Loucy (cell line): Measurements from ENCODE around the gene LAMA5.

Experiments
- H2AFZ ChIP-seq: fragments of 200-600 bp; sonication (generic); 2 replicates; pipeline ENCODE4 v1.6.0; 2016; ENCODE audit warnings: antibody characterized with exemption, mild to moderate bottlenecking, low read length, moderate library complexity
- H3F3A ChIP-seq: fragments of 200-600 bp; 2 replicates; pipeline ENCODE4 v1.6.0; 2016; ENCODE audit warnings: antibody characterized with exemption, low read depth, mild to moderate bottlenecking
- H3K27me3 ChIP-seq: fragments of 200-600 bp; sonication (generic); 2 replicates; pipeline ENCODE4 v1.6.1; 2014; ENCODE audit warnings: low read length, mild to moderate bottlenecking; ENCODE audit not compliant: insufficient read depth, poor library complexity, severe bottlenecking
- H3K36me3 ChIP-seq: fragments of 200-600 bp; sonication (generic); 2 replicates; pipeline ENCODE4 v1.6.1; 2016; ENCODE audit warnings: low read length; ENCODE audit not compliant: insufficient read depth
- H3K4me1 ChIP-seq: fragments of 200-600 bp; sonication (generic); 2 replicates; pipeline ENCODE4 v1.5.1; 2014; ENCODE audit warnings: low read length, mild to moderate bottlenecking; ENCODE audit not compliant: insufficient read depth, poor library complexity, severe bottlenecking
- H3K4me2 ChIP-seq: fragments of 200-600 bp; sonication (generic); 2 replicates; pipeline ENCODE4 v1.6.0; 2014; ENCODE audit warnings: antibody characterized with exemption, low read length, low read depth, mild to moderate bottlenecking; ENCODE audit not compliant: poor library complexity, severe bottlenecking
- H3K4me3 ChIP-seq: fragments of 200-600 bp; sonication (generic); 2 replicates; pipeline ENCODE4 v1.5.1; 2014; ENCODE audit warnings: low read length, mild to moderate bottlenecking, mixed read lengths; ENCODE audit not compliant: poor library complexity, severe bottlenecking
- H3K79me2 ChIP-seq: fragments of 200-600 bp; sonication (generic); 2 replicates; pipeline ENCODE4 v1.6.1; 2014; ENCODE audit warnings: low read length; ENCODE audit not compliant: insufficient read depth
- H3K9ac ChIP-seq: fragments of 200-600 bp; sonication (generic); 2 replicates; pipeline ENCODE4 v1.6.0; 2014; ENCODE audit warnings: mild to moderate bottlenecking, low read depth, low read length, moderate library complexity; ENCODE audit not compliant: poor library complexity, severe bottlenecking
- H3K9me2 ChIP-seq: fragments of 200-600 bp; sonication (generic); replicated peaks from 2 replicates; pipeline ENCODE4 v1.6.1; 2016; ENCODE audit warnings: low read depth, low read length, mixed read lengths
- H3K9me3 ChIP-seq: fragments of 200-600 bp; sonication (generic); 2 replicates; pipeline ENCODE4 v1.6.1; 2014; ENCODE audit warnings: mild to moderate bottlenecking, antibody characterized with exemption, low read length, low read depth; ENCODE audit not compliant: insufficient read depth
- H4K20me1 ChIP-seq: fragments of 200-600 bp; sonication (generic); 2 replicates; pipeline ENCODE4 v1.6.0; 2014; ENCODE audit warnings: antibody characterized with exemption, low read length, mild to moderate bottlenecking; ENCODE audit not compliant: insufficient read depth, poor library complexity, severe bottlenecking
- EZH2phosphoT487 ChIP-seq: fragments of 200-600 bp; IDR thresholded peaks from 2 replicates; pipeline ENCODE4 v1.6.1; 2018; ENCODE audit warnings: antibody characterized with exemption, mild to moderate bottlenecking, moderate library complexity, borderline replicate concordance
- TF ChIP-seq, protein P1 (sequence below): fragments of 200-600 bp; sonication (generic); conservative IDR thresholded peaks from 2 replicates; pipeline ENCODE4 v1.5.1; 2014; ENCODE audit warnings: mild to moderate bottlenecking, antibody characterized with exemption, low read length

The LAMA5 gene

DNA sequence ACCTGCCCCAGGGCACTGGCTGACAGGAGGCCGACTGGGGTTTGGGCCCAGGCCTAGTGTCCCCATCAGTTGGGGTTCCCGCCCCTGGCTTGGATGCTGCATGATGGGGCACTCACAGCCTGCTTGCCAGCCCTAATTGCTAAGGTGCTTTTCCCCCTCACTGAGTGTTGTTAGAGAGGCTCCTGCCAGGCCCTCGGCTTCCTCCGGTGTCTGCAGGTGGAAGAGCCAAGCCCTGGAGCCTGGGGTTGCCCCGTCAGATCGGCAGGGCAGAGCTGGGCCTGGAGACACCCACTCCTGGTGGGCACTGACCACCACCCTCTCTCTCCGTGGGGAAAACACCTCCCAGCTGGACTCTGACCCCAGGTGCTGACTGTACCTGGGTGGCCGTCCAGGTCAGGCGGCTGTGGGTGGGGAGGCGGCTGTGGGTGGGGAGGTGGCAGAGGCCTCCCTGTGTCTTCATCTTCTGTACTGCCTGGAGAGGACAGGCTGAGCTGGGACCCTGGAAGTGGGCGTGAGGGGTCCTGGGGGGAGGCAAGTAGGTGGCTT, 46.0 kb upstream of the LAMA5 start:
- H3K9me3 ChIP-seq: no peaks in the 10 kb centered on the region
- no peaks in the 10 kb centered on the region for H3K27me3 ChIP-seq

DNA sequence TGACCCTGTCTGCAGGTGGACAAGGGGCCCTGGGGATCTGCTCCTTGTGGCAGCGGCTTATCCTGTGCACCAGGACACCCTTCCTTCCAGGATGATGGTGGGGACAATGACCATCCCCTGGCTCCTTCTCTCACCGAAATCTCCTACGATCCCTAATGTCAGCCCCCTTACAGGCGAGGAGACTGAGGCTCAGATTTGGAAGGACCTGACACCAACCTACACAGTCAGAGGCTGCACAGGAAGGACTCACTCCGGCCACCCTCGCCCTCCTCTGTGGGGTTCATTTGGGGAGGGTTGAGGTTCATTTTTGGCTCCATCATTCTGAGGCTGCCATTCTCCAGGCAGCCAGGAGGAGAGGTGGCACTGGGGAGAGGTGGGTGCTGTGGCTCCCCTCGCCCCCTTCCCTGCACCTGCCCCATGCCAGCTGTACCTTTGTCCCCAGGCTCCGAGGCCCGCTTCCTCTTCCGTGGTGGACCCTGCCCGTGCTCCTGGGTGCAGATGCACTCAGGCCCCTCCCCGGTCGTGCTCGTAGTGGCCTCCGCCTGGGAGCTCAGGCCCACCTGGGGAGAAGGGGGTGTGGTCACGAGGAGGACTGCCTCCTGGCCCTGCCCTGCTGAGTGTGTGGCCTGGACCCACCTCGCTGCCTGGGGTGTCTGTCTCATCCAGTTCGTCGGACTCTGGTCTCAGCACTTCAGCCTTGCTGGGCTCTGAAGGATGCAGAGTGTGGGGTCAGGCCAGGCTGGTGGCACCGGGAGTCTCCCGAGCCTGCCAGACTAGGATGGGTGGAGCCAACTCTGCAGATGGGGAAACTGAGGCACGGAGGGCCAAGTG, 45.3 kb upstream of the LAMA5 start:
- H3K4me1 ChIP-seq: peaks cover 20% of the 10 kb centered on the region
- H3K36me3 ChIP-seq: no peaks in the 10 kb centered on the region
- H3K9me2 ChIP-seq: no peaks in the 10 kb centered on the region
- no peak overlapping the region for H3K9ac ChIP-seq
- no peaks in the 10 kb centered on the region for H3F3A ChIP-seq
- no peak overlapping the region for H3K4me2 ChIP-seq
- H3K79me2 ChIP-seq: no peaks in the 10 kb centered on the region
- H3K9me3 ChIP-seq: no peaks in the 10 kb centered on the region
- no peaks in the 10 kb centered on the region for H4K20me1 ChIP-seq
- TF ChIP-seq EZH2phosphoT487: no peak
- TF ChIP-seq, protein P1, sequence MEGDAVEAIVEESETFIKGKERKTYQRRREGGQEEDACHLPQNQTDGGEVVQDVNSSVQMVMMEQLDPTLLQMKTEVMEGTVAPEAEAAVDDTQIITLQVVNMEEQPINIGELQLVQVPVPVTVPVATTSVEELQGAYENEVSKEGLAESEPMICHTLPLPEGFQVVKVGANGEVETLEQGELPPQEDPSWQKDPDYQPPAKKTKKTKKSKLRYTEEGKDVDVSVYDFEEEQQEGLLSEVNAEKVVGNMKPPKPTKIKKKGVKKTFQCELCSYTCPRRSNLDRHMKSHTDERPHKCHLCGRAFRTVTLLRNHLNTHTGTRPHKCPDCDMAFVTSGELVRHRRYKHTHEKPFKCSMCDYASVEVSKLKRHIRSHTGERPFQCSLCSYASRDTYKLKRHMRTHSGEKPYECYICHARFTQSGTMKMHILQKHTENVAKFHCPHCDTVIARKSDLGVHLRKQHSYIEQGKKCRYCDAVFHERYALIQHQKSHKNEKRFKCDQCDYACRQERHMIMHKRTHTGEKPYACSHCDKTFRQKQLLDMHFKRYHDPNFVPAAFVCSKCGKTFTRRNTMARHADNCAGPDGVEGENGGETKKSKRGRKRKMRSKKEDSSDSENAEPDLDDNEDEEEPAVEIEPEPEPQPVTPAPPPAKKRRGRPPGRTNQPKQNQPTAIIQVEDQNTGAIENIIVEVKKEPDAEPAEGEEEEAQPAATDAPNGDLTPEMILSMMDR: no peak
- no peak overlapping the region for H3K4me3 ChIP-seq
- no peak overlapping the region for H2AFZ ChIP-seq
- no peaks in the 10 kb centered on the region for H3K27me3 ChIP-seq

More for the DNA sequence above, 46.0 kb upstream of the LAMA5 start:
- H3K9me2 ChIP-seq: no peaks in the 10 kb centered on the region
- H3K4me1 ChIP-seq: peaks cover 13% of the 10 kb centered on the region
- TF ChIP-seq, protein P1: no peak
- TF ChIP-seq EZH2phosphoT487: no peak
- no peak overlapping the region for H3K4me3 ChIP-seq
- H3K9ac ChIP-seq: no peak overlapping the region
- H3F3A ChIP-seq: no peaks in the 10 kb centered on the region
- no peaks in the 10 kb centered on the region for H3K36me3 ChIP-seq
- no peak overlapping the region for H2AFZ ChIP-seq
- no peaks in the 10 kb centered on the region for H4K20me1 ChIP-seq
- no peaks in the 10 kb centered on the region for H3K79me2 ChIP-seq
- H3K4me2 ChIP-seq: no peak overlapping the region

DNA sequence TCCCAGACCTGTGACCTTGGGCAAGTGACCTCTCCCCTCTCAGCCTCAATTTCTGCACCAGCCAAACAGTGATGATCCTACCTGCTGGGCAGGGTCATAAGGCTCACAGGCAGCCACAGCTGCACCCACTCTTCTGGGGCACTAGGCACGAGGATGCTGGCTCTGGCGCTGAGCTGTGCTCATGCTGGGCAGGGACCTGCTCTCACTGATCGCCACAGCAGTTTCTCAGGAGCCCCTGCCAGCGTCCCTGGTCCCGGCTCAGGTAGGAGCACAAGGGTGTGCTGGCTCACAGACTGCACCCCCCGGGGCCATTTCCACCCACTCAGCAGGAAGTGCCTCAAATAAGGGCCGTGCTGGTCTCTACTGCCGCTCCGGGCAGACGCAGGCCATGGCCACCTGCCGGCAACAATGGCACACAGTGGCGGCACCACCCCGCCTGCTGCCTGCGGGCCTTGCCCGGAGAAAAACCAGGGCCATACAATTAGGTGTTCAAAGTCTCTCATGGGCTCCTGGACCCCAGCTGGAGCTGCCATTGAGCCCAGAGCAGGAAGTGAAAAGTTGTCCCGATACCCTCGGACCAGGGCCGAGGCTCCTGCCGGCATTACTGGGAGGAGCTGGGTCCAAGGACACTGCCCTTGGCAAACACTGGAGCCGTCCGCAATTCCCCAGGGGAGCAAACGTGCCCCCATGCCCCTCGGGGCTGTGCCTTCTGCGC, 44.5 kb upstream of the LAMA5 start:
- Histone ChIP-seq H3K9me3 (no peaks in the 10 kb centered on the region), H3K9me2 (no peaks in the 10 kb centered on the region), H3K79me2 (peaks cover 2% of the 10 kb centered on the region), H2AFZ (no peak overlapping the region), H3K4me3 (no peak overlapping the region), H3K36me3 (no peaks in the 10 kb centered on the region), H3K9ac (no peak overlapping the region), H3K27me3 (no peaks in the 10 kb centered on the region), H3K4me2 (no peak overlapping the region), H4K20me1 (no peaks in the 10 kb centered on the region), H3F3A (no peaks in the 10 kb centered on the region), H3K4me1 (peaks cover 20% of the 10 kb centered on the region)
- TF ChIP-seq, protein P1: no peak
- TF ChIP-seq EZH2phosphoT487: no peak
